ENCODE measurements around the gene KATNBL1.
"Not testable (repeated sequence)": the region's sequence is repeated elsewhere in the genome, so short reads cannot be mapped to it uniquely, and the experiment has no call there.

KATNBL1 gene

DNA sequence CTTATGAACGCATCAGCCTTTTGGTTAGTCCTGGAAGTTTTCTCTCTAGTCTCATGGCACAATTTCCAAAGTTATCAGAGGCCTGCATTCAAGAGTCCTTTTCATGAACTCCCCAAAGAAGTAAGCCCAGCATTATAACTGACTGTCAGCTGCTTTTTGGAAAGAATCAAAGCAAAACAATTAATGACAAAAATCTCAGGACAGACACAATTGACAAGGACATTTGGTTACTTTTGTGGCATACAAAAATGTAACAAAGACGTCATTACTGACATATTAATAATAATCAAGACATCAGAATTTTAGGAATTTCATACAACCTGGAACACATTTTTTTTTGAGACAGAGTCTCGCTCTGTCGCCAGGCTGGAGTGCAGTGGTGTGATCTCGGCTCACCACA is 21.2 kb downstream of the KATNBL1 start:
- Histone ChIP-seq H3K27me3 (ENCODE audit: insufficient read depth, insufficient read length) (no peaks in the 10 kb centered on the region), H3K4me1 (ENCODE audit: insufficient read depth, insufficient read length) (no peaks in the 10 kb centered on the region), H3K9ac (ENCODE audit: insufficient read length, low read depth) (no peak overlapping the region), H3K9me3 (ENCODE audit: insufficient read depth, low read length) (peaks cover 16% of the 10 kb centered on the region; the same call in 1 of the 2 replicates), H3K4me3 (ENCODE audit: insufficient read length, low read depth) (no peak overlapping the region), H3K36me3 (ENCODE audit: insufficient read depth, insufficient read length, low read length) (peaks cover 8% of the 10 kb centered on the region)
- TF ChIP-seq YY1 (IDR thresholded peaks at IDR 0.05; ENCODE audit: insufficient read depth, insufficient read length) (no peak), SUZ12 (IDR thresholded peaks at IDR 0.05; ENCODE audit: extremely low read depth, insufficient read depth, insufficient read length) (no peak), ZNF274 (IDR thresholded peaks at IDR 0.05; ENCODE audit: low read depth, low read length) (no peak)
- DNase-seq (ENCODE audit: low read depth, low spot score): no peak

DNA sequence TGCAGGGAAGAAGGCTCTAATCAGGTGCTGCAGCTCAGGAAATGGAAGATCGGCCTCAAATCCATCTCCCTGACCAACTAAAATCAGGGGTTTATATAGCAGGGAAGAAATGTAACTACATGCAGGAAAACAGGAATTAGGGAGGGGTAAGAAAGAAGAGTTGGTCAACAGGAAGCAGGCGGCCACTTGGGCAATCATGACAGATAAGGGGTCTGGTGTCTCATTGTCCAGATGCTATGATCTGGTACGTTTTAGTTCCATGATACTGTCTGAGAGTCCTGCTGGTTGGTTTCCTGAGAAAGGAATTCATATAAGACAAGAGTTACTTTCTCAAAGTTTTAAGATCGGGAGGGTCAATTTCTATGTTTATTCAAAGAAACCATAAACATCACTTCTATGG is 24.2 kb downstream of the KATNBL1 start:
- H3K4me1 ChIP-seq (ENCODE audit: insufficient read depth, insufficient read length): no peaks in the 10 kb centered on the region
- no peak for DNase-seq (ENCODE audit: low read depth, low spot score)
- no peak for TF ChIP-seq SUZ12 (IDR thresholded peaks at IDR 0.05; ENCODE audit: extremely low read depth, insufficient read depth, insufficient read length)
- no peak for TF ChIP-seq ZNF274 (IDR thresholded peaks at IDR 0.05; ENCODE audit: low read depth, low read length)
- no peak for TF ChIP-seq YY1 (IDR thresholded peaks at IDR 0.05; ENCODE audit: insufficient read depth, insufficient read length)
- H3K9me3 ChIP-seq (ENCODE audit: insufficient read depth, low read length): peaks cover 16% of the 10 kb centered on the region; the same call in 1 of the 2 replicates
- no peak overlapping the region for H3K4me3 ChIP-seq (ENCODE audit: insufficient read length, low read depth)
- H3K36me3 ChIP-seq (ENCODE audit: insufficient read depth, insufficient read length, low read length): peaks cover 8% of the 10 kb centered on the region
- no peaks in the 10 kb centered on the region for H3K27me3 ChIP-seq (ENCODE audit: insufficient read depth, insufficient read length)
- H3K9ac ChIP-seq (ENCODE audit: insufficient read length, low read depth): no peak overlapping the region

DNA sequence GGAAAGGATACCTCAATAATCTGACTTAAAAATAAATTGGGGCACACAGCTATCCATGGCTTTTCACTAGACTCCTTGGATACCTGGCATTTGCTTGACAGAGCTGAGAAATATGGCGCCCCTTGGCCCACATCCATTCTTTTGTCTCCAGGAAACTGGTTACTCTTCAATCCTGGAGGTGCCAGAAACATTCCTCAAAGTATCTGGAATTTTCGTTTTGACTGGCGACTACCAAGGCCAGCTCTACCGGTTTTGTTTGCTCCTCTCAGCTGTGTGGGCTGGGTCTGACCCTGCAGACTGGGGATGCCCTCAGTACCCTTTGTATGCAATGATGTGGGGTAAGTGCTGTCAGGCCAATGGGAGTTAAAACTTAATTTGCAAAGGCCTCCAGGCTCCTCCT is 27.0 kb downstream of the KATNBL1 start:
- Histone ChIP-seq H3K27me3 (ENCODE audit: insufficient read depth, insufficient read length) (no peaks in the 10 kb centered on the region), H3K9ac (ENCODE audit: insufficient read length, low read depth) (no peak overlapping the region), H3K9me3 (ENCODE audit: insufficient read depth, low read length) (0 out of 2 replicates have a peak, but pooled peaks cover 12% of the 10 kb centered on the region), H3K4me1 (ENCODE audit: insufficient read depth, insufficient read length) (no peaks in the 10 kb centered on the region), H3K36me3 (ENCODE audit: insufficient read depth, insufficient read length, low read length) (peaks cover 12% of the 10 kb centered on the region), H3K4me3 (ENCODE audit: insufficient read length, low read depth) (no peak overlapping the region)
- DNase-seq (ENCODE audit: low read depth, low spot score): no peak
- TF ChIP-seq YY1 (IDR thresholded peaks at IDR 0.05; ENCODE audit: insufficient read depth, insufficient read length): no peak
- no peak for TF ChIP-seq SUZ12 (IDR thresholded peaks at IDR 0.05; ENCODE audit: extremely low read depth, insufficient read depth, insufficient read length)
- TF ChIP-seq ZNF274 (IDR thresholded peaks at IDR 0.05; ENCODE audit: low read depth, low read length): no peak

DNA sequence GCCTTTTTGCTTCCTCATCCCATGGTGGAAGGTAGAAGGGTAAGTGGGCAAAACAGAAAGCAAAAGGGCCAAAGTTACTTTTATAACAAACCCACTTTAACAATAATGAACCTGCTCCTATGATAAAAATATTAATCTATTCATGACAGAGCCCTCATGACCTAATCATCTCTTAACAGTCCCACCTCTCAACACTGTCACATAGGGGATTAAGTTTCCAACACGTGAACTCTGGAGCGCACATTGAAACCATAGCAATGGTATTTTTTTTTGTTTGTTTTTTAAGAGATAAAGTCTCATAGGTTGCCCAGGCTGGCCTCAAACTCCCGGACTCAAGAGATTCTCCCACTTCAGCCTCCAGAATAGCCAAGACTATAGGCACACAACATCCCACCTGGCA is 30.7 kb downstream of the KATNBL1 start:
- Histone ChIP-seq H3K9ac (ENCODE audit: insufficient read length, low read depth) (no peak overlapping the region), H3K4me3 (ENCODE audit: insufficient read length, low read depth) (no peak overlapping the region), H3K36me3 (ENCODE audit: insufficient read depth, insufficient read length, low read length) (peaks cover 8% of the 10 kb centered on the region), H3K9me3 (ENCODE audit: insufficient read depth, low read length) (no peaks in the 10 kb centered on the region), H3K4me1 (ENCODE audit: insufficient read depth, insufficient read length) (no peaks in the 10 kb centered on the region), H3K27me3 (ENCODE audit: insufficient read depth, insufficient read length) (no peaks in the 10 kb centered on the region)
- no peak for DNase-seq (ENCODE audit: low read depth, low spot score)
- no peak for TF ChIP-seq YY1 (IDR thresholded peaks at IDR 0.05; ENCODE audit: insufficient read depth, insufficient read length)
- TF ChIP-seq SUZ12 (IDR thresholded peaks at IDR 0.05; ENCODE audit: extremely low read depth, insufficient read depth, insufficient read length): no peak
- TF ChIP-seq ZNF274 (IDR thresholded peaks at IDR 0.05; ENCODE audit: low read depth, low read length): no peak

DNA sequence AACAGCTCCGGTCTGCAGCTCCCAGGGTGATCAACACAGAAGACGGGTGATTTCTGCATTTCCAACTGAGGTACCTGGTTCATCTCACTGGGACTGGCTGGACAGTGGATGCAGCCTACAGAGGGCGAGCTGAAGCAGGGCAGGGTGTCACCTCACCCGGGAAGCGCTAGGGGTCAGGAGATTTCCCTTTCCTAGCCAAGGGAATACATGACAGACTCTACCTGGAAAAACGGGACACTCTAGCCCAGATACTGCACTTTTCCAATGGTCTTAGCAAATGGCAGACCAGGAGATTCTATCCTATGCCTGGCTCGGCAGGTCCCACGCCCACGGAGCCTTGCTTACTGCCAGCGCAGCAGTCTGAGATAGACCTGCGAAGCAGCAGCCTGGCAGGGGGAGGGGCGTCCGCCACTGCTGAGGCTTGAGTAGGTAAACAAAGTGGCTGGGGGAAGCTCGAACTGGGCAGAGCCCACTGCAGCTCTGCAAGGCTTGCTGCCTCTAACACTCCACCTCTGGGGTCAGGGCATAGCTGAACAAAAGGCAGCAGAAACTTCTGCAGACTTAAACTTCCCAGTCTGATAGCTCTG is 43.8 kb downstream of the KATNBL1 start:
- not testable (repeated sequence) for H3K4me3 ChIP-seq (ENCODE audit: insufficient read length, low read depth)

DNA sequence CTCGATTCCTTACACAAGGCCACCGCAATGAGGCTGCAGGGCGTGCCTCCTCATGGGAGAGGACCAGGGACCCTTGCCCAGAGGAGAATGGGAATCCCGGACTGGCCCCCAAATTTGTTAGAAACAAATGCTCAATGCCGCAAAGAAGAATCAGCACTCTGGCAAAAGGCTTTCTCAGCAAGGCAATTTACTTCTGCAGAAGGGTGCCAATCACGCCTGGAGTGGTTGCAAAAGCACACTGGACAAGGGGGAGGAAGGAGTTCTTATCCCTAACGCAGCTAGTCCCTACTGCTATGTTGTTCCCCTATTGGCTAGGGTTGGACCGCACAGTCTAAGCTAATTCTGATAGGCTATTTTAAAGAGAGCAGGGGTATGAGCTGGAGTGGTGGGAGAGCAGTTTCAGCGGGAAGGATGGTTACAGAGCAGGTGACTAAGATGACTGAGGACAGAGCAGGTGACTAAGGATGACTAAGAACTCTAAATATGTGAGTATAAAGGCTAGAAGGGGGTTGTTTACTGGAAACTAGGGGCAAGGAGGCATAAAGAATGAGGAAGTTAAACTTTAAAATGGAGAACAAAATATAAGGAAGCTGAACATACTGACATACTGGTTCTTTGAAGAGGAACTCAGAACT is 48.5 kb downstream of the KATNBL1 start:
- no peaks in the 10 kb centered on the region for H3K4me1 ChIP-seq (ENCODE audit: insufficient read depth, insufficient read length)
- peaks cover 32% of the 10 kb centered on the region for H3K9me3 ChIP-seq (ENCODE audit: insufficient read depth, low read length)
- peaks cover 24% of the 10 kb centered on the region for H3K36me3 ChIP-seq (ENCODE audit: insufficient read depth, insufficient read length, low read length)
- H3K4me3 ChIP-seq (ENCODE audit: insufficient read length, low read depth): no peak overlapping the region
- no peaks in the 10 kb centered on the region for H3K27me3 ChIP-seq (ENCODE audit: insufficient read depth, insufficient read length)
- no peak for DNase-seq (ENCODE audit: low read depth, low spot score)
- no peak overlapping the region for H3K9ac ChIP-seq (ENCODE audit: insufficient read length, low read depth)
- TF ChIP-seq ZNF274 (IDR thresholded peaks at IDR 0.05; ENCODE audit: low read depth, low read length): no peak
- no peak for TF ChIP-seq SUZ12 (IDR thresholded peaks at IDR 0.05; ENCODE audit: extremely low read depth, insufficient read depth, insufficient read length)
- TF ChIP-seq YY1 (IDR thresholded peaks at IDR 0.05; ENCODE audit: insufficient read depth, insufficient read length): no peak

More for the DNA sequence above, 43.8 kb downstream of the KATNBL1 start:
- not testable (repeated sequence) for DNase-seq (ENCODE audit: low read depth, low spot score); H3K27me3 ChIP-seq (ENCODE audit: insufficient read depth, insufficient read length); H3K9ac ChIP-seq (ENCODE audit: insufficient read length, low read depth); H3K4me1 ChIP-seq (ENCODE audit: insufficient read depth, insufficient read length); H3K36me3 ChIP-seq (ENCODE audit: insufficient read depth, insufficient read length, low read length)
- peaks cover 17% of the 10 kb centered on the region for H3K9me3 ChIP-seq (ENCODE audit: insufficient read depth, low read length)

DNA sequence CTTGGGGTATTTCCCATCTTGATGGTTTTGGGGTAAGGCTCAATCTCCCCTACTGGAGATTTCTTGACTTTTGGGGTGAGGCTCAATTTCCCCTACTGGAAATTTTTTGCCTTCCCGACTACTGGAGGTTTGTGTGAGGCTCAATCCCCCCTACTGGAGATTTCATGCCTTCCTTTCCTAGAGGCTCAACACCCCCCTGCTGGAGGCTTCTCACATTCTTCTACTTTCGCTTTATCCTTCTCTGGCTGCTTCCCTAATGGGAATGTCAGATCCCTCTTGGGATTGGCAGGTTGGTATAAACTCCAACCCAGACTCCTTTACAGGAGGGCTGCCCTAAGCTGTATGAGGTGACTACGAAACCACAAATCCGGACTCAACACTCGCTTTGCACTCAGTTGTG is 49.2 kb downstream of the KATNBL1 start:
- H3K4me1 ChIP-seq (ENCODE audit: insufficient read depth, insufficient read length): no peaks in the 10 kb centered on the region
- DNase-seq (ENCODE audit: low read depth, low spot score): no peak
- no peak overlapping the region for H3K4me3 ChIP-seq (ENCODE audit: insufficient read length, low read depth)
- no peak overlapping the region for H3K9ac ChIP-seq (ENCODE audit: insufficient read length, low read depth)
- TF ChIP-seq ZNF274 (IDR thresholded peaks at IDR 0.05; ENCODE audit: low read depth, low read length) (no peak), YY1 (IDR thresholded peaks at IDR 0.05; ENCODE audit: insufficient read depth, insufficient read length) (no peak), SUZ12 (IDR thresholded peaks at IDR 0.05; ENCODE audit: extremely low read depth, insufficient read depth, insufficient read length) (no peak)
- peaks cover 40% of the 10 kb centered on the region for H3K9me3 ChIP-seq (ENCODE audit: insufficient read depth, low read length)
- peaks cover 31% of the 10 kb centered on the region for H3K36me3 ChIP-seq (ENCODE audit: insufficient read depth, insufficient read length, low read length)
- no peaks in the 10 kb centered on the region for H3K27me3 ChIP-seq (ENCODE audit: insufficient read depth, insufficient read length)
